Endodermal cell (in vitro differentiated cells): Measurements from ENCODE around the gene PRPSAP2. TPM values are rescaled to one million over a fixed set of nuclear protein-coding genes. Genes with fewer than 3 reads are reported as not detected.
A peak's percentile ranks its signal among the peaks of the same experiment; 100 is the strongest.

Source experiments
- DNase-seq: peaks from one replicate; pipeline ENCODE4 v3.0.0-alpha.2; 2017
- H3K27ac ChIP-seq: 2 replicates; pipeline ENCODE4 v1.5.1; 2013; ENCODE audit warnings: mild to moderate bottlenecking, low read depth, low read length, moderate library complexity
- H3K27me3 ChIP-seq: 2 replicates; pipeline ENCODE4 v1.6.1; 2013; ENCODE audit warnings: mild to moderate bottlenecking, low read length, moderate library complexity; ENCODE audit not compliant: insufficient read depth, control insufficient read depth, poor library complexity, severe bottlenecking
- H3K36me3 ChIP-seq: 2 replicates; pipeline ENCODE4 v1.7.0; 2013; ENCODE audit warnings: mild to moderate bottlenecking, low read length, moderate library complexity; ENCODE audit not compliant: control insufficient read depth, insufficient read depth
- H3K4me1 ChIP-seq: one replicate; pipeline ENCODE4 v1.7.0; 2013; ENCODE audit warnings: low read length; ENCODE audit not compliant: control insufficient read depth, insufficient read depth
- H3K4me3 ChIP-seq: 2 replicates; pipeline ENCODE4 v1.5.1; 2013; ENCODE audit warnings: mild to moderate bottlenecking, low read length, moderate library complexity
- H3K9ac ChIP-seq: 2 replicates; pipeline ENCODE4 v1.6.1; 2013; ENCODE audit warnings: mild to moderate bottlenecking, low read length, moderate library complexity; ENCODE audit not compliant: poor library complexity, severe bottlenecking; ENCODE audit errors: extremely low read depth
- H3K9me3 ChIP-seq: 2 replicates; pipeline ENCODE4 v1.6.1; 2013; ENCODE audit warnings: mild to moderate bottlenecking, low read length, moderate library complexity; ENCODE audit not compliant: control insufficient read depth
- H3K27ac Mint-ChIP-seq: 2 replicates; pipeline ENCODE4 v1.8.0; 2020; ENCODE audit warnings: mixed read lengths
- H3K27me3 Mint-ChIP-seq: 2 replicates; pipeline ENCODE4 v1.8.0; 2021; ENCODE audit warnings: mild to moderate bottlenecking, mixed read lengths; ENCODE audit not compliant: insufficient read depth
- H3K36me3 Mint-ChIP-seq: 2 replicates; pipeline ENCODE4 v1.8.0; 2020; ENCODE audit warnings: low read depth, mixed read lengths
- H3K4me1 Mint-ChIP-seq: 2 replicates; pipeline ENCODE4 v1.8.0; 2020; ENCODE audit warnings: mixed read lengths
- H3K4me3 Mint-ChIP-seq: 2 replicates; pipeline ENCODE4 v1.8.0; 2020; ENCODE audit warnings: mild to moderate bottlenecking, moderate library complexity, mixed read lengths
- H3K9me3 Mint-ChIP-seq: 2 replicates; pipeline ENCODE4 v1.8.0; 2020; ENCODE audit warnings: mild to moderate bottlenecking, mixed read lengths
- CTCF ChIP-seq: fragments of 200-600 bp; sonication (generic); conservative IDR thresholded peaks from 2 replicates; pipeline ENCODE4 v1.5.0; 2021; ENCODE audit warnings: antibody characterized with exemption, mild to moderate bottlenecking
- WGBS, 2 experiments: methylation state at CpG; one replicate each; pipeline versions ENCODE4 v1.1.5 to v1.1.7; 2013; ENCODE audit warnings: missing lambda C conversion rate in 2 of 2, mixed read lengths in 1 of 2; ENCODE audit not compliant: insufficient coverage in 1 of 2, insufficient read length in 1 of 2; 5-methylcytosine and 5-hydroxymethylcytosine counted together
- total RNA-seq, 2 donors: library from RNA; stranded (reverse); fragmentation: NEBNext Ultra II Directional in 1 of 2; extraction: Animal tissue kit (Norgen Biotek cat#: 25700) in 1 of 2; gene quantifications; 2 replicates in 1 of 2; 3 replicates in 1 of 2; pipeline ENCODE4 v1.2.1, GENCODE V29; 2021

The PRPSAP2 gene
- total RNA-seq, 2 donors from 2014 or later: 51.3 to 57.6 TPM

GRCh38 chr17:18910881-18911280, 53.0 kb downstream of the PRPSAP2 start:
- Histone ChIP-seq H3K9me3 (peaks cover 18% of the 10 kb centered on the region), H3K9ac (no peak overlapping the region), H3K27ac (no peak overlapping the region), H3K4me1 (peaks cover 2% of the 10 kb centered on the region), H3K4me3 (no peak overlapping the region), H3K27me3 (no peaks in the 10 kb centered on the region), H3K36me3 (peaks cover 79% of the 10 kb centered on the region)
- Mint-ChIP-seq H3K27me3 (no peaks in the 10 kb centered on the region), H3K36me3 (peaks cover 78% of the 10 kb centered on the region), H3K4me3 (no peak overlapping the region), H3K27ac (peak overlapping the region; percentile 48), H3K9me3 (peaks cover 5% of the 10 kb centered on the region), H3K4me1 (peaks cover 12% of the 10 kb centered on the region)
- 98 to 100% methylated on average over 6 of the region's 6 CpGs for WGBS, 2 experiments
- TF ChIP-seq CTCF: no peak
- no peak for DNase-seq

- Histone ChIP-seq H3K27me3 (no peaks in the 10 kb centered on the region), H3K36me3 (peaks cover 78% of the 10 kb centered on the region), H3K4me3 (no peak overlapping the region), H3K9me3 (peaks cover 11% of the 10 kb centered on the region), H3K27ac (no peak overlapping the region), H3K9ac (no peak overlapping the region), H3K4me1 (no peaks in the 10 kb centered on the region)
- Mint-ChIP-seq H3K4me3 (no peak overlapping the region), H3K27me3 (no peaks in the 10 kb centered on the region), H3K27ac (no peak overlapping the region), H3K9me3 (peaks cover 5% of the 10 kb centered on the region), H3K4me1 (no peaks in the 10 kb centered on the region), H3K36me3 (peaks cover 72% of the 10 kb centered on the region)
- no peak for TF ChIP-seq CTCF
- no peak for DNase-seq
- 91% methylated on average over 4 of the region's 5 CpGs; no CpG with 5 or more reads in 1 of the 2 experiments for WGBS, 2 experiments
These were observed 59.0 kb downstream of the PRPSAP2 start for GRCh38 chr17:18916816-18917500.

GRCh38 chr17:18917506-18918032, 59.6 kb downstream of the PRPSAP2 start:
- WGBS, 2 experiments: 93 to 95% methylated on average over 10 of the region's 11 CpGs
- no peak for TF ChIP-seq CTCF
- H3K9me3 Mint-ChIP-seq: peaks cover 5% of the 10 kb centered on the region
- H3K36me3 Mint-ChIP-seq: peaks cover 68% of the 10 kb centered on the region
- Histone ChIP-seq H3K36me3 (peaks cover 76% of the 10 kb centered on the region), H3K4me1 (no peaks in the 10 kb centered on the region), H3K9ac (no peak overlapping the region), H3K9me3 (peaks cover 8% of the 10 kb centered on the region), H3K4me3 (no peak overlapping the region), H3K27me3 (no peaks in the 10 kb centered on the region), H3K27ac (no peak overlapping the region)
- no peak overlapping the region for H3K4me3 Mint-ChIP-seq
- DNase-seq: no peak
- H3K4me1 Mint-ChIP-seq: no peaks in the 10 kb centered on the region
- no peaks in the 10 kb centered on the region for H3K27me3 Mint-ChIP-seq
- H3K27ac Mint-ChIP-seq: no peak overlapping the region
